SH-SY5Y (cell line): ENCODE data around the gene RNF217.

Source experiments
- GATA2 ChIP-seq: IDR thresholded peaks from 2 replicates; pipeline ENCODE4 v1.6.1; 2011; ENCODE audit warnings: mild to moderate bottlenecking, low read depth, low read length
- GATA3 ChIP-seq: IDR thresholded peaks from 2 replicates; pipeline ENCODE4 v1.6.1; 2011; ENCODE audit warnings: low read depth, mild to moderate bottlenecking, low read length, moderate library complexity

- TF ChIP-seq GATA2 (no peak), GATA3 (no peak)
Observed at GRCh38 chr6:125083684-125083990, 121.4 kb downstream of the RNF217 start.
